ENCODE measurements around the gene CDPF1.

DNA sequence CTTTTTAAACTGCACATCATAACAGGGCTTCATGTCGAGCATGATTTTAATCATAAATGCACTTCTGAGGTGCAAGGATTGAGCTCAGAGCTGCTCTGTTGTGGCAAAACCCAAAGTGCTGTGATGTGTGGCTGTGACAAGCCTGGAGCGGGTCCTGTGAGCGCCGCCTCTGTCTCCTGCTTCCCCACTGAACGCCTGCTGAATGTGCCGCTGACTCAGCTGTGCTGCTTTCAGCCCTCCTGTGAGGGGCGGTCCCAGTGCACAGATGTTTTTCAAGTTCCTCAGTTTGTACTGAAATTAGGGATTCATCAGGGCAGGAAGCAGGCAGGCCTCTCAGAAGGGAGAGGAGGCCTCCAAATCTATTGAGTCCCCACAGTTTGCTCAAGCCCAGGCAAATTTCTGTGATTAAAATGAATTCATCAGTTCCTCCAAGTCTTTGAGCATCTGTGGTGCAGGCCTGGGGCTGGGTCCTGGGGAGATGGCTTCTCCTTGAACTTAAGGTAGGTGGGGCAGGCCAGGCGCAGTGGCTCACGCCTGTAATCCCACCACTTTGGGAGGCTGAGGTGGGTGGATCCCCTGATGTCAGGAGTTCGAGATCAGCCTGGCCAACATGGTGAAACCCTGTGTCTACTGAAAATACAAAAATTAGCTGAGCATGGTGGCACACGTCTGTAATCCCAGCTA is 43.6 kb upstream of the CDPF1 start:
- TF ChIP-seq CTCF (IDR thresholded peaks at IDR 0.05 in 8 of 11, conservative IDR thresholded peaks at IDR 0.05 in 3 of 11): no peak
- no peak for TF ChIP-seq POLR2A (IDR thresholded peaks at IDR 0.05)
